GM19043 (cell line): ENCODE measurements around the gene GNB3.
"Not testable (repeated sequence)": the region's sequence is repeated elsewhere in the genome, so short reads cannot be mapped to it uniquely, and the experiment has no call there.

Experiments used
- ATAC-seq: cut with Tn5 transposase; IDR thresholded peaks from one replicate; pipeline ENCODE4 v1.9.1; 2021; ENCODE audit warnings: low read depth; ENCODE audit not compliant: unreplicated experiment

GNB3 gene

DNA sequence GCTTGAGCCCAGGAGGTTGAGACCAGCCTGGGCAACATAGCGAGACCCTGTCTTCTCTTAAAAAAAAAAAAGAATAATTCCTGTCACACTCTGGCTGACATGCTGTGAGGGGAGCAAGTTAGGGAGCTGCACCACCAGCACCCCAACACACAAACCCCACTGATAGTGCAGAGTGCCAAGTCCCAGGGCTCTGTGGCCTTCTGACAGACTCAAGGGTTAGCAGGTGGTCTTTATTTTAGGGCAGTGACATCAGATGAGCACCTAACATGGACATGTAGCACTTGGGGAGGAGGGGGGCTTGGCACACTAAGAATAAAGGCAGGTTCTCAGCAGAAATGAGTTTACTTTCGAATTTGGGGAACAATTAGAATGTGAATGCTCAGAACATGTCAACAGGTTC is 18.1 kb downstream of the GNB3 start:
- no peak for ATAC-seq

- ATAC-seq = no peak
These were observed 19.4 kb downstream of the GNB3 start for GRCh38 chr12:6860116-6860515.

GRCh38 chr12:6860942-6861341 is 20.2 kb downstream of the GNB3 start:
- no peak for ATAC-seq

GRCh38 chr12:6861391-6861790 is 20.7 kb downstream of the GNB3 start:
- no peak for ATAC-seq

DNA sequence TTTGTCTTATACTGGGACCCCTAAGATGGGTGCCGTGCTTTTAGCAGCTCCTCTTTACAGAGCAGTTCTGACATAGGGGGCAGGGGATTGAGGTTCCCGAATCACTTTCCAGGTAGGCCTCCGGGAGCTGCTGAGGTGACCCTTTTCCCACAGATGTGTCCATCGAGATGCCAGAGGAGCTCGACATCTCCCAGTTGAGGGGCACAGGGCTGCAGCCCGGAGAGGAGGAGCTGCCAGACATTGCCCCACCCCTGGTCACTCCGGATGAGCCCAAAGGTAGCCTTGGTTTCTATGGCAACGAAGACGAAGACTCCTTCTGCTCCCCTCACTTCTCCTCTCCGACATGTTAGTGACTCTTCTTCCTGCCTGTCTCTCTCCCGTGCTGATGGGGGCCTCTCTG is 22.3 kb downstream of the GNB3 start:
- ATAC-seq = no peak

- no peak for ATAC-seq
These were observed 23.0 kb downstream of the GNB3 start for GRCh38 chr12:6863586-6864321.

DNA sequence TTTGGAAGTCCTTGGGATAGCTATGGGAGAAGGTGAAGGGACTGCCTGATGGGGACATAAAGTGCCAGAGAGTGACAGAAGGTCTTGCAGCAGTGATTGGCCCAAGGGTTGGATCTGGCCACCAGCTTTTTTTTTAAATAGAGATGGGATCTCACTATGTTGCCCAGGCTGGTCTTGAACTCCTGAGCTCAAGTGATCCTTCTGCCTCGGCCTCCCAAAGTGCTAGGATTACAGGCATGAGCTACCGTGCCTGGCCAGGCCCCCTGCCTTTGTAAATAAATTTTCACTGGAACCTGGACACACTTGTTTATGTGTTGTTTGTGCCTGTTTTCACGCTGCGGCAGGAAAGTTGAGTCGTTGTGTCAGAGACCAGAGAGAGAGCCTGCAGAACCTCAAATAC is 24.6 kb downstream of the GNB3 start:
- not testable (repeated sequence) for ATAC-seq

GRCh38 chr12:6866163-6866919 is 25.6 kb downstream of the GNB3 start:
- no peak for ATAC-seq

- ATAC-seq = peak; percentile 4
These were observed 26.2 kb downstream of the GNB3 start for GRCh38 chr12:6866920-6867412.

- ATAC-seq = peak; percentile 54
These were observed 26.9 kb downstream of the GNB3 start, which contains the start of gene TPI1 for GRCh38 chr12:6867413-6868210. Gene TPI1 (plus strand): TSS chr12:6867531. CDS start chr12:6867567, 36 bp downstream.

DNA sequence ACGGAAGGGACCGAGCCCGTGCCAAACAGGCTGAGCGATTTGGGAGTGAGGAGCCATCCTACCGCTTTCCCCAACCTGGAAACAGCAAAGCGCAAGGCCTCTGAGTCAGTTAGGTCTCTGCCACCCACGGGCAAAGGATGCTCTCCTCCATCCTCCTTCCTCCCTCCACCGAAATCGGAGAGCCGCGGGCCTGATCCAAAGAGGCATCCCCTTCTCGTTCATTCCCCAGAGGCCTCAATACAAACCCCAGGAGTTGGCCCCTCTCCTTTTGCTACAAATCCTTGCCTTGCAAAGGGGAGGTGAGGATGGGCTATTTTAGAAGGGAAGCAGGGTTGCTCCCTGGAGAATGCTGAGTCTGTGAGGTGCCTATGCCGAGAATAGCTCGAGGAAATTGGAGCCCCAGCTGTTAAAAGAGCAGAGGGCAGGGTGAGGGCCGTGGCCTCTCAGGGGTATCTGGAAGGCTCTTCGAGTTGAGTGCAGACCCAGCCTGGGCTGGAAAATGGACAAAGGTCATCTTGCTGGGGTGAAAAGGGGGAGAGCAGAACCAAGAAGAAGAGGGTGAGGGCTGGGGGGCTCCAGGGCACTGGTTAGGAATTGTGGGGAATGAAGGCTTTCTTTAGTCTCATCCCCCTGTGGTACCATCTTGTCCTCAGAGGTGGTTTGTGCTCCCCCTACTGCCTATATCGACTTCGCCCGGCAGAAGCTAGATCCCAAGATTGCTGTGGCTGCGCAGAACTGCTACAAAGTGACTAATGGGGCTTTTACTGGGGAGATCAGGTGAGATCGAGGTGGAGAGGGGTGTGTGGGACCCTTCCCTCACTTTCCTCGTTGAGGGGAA is 27.7 kb downstream of the GNB3 start:
- no peak for ATAC-seq

- ATAC-seq = no peak
These were observed 28.6 kb downstream of the GNB3 start for GRCh38 chr12:6869049-6870021.

- ATAC-seq = not testable (repeated sequence)
These were observed 29.6 kb downstream of the GNB3 start for GRCh38 chr12:6870304-6870703.

GRCh38 chr12:6871052-6871957 is 30.6 kb downstream of the GNB3 start:
- ATAC-seq = no peak

- ATAC-seq = no peak
These were observed 31.6 kb downstream of the GNB3 start for GRCh38 chr12:6872073-6873048.

DNA sequence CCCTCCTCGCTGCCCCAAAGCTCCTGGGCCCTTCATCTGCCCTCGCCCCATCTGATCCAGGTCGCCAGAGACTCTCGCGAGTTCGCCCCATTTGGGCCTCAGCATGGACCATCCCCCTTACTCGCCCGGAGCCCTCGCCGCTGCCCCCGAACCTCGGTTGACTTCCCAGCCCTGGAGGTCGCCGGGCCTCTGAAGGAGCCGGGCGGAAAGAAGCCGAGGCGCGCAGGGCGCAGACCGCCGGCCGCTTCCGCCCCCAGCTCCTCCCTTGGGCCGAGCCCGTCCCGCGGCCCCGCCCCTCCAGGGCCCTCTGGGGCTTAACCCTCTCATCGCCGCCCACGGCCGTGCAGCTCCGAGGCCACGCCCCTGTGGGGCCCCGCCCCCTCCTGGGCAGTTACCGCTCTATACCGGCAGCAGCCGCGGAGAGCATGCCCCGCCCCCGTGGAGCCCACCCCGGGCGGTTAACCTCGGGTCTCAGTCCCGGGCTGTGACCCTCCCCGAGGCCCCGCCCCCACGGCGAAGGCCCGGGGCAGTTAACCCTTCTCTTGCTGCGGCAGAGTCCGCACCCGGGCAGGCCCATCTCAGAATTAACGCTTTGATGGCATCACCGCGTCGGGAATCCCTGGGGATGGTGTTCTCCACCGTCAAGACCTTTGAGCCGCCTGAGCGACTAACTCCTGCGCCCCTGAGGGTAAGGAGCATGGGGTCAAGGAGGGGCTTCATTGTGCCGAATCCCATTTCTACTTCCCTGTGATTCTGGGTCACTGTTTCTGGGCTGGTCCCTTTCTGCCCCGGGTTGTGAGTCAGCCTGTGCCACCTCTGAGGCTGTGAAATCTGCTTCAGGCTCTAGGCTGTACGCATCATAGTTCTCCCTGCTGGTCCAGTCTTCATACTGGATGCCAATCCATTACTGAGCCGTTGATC is 32.6 kb downstream of the GNB3 start, which contains the start of gene SPSB2:
TSS of gene SPSB2 (minus strand) at position 210 of the 921 bp plus-strand sequence. CDS start 402 bp downstream, outside the sequence.
- ATAC-seq = peak; percentile 71
